Activated naive CD8-positive, alpha-beta T cell (primary cell): ENCODE measurements around the gene ATP2C2.
"Not testable (repeated sequence)": the region's sequence is repeated elsewhere in the genome, so short reads cannot be mapped to it uniquely, and the experiment has no call there.

Experiments used
- H3K27ac Mint-ChIP-seq: one replicate; pipeline ENCODE4 v1.8.0; 2021; ENCODE audit warnings: mixed read lengths
- H3K27me3 Mint-ChIP-seq: one replicate; pipeline ENCODE4 v1.8.0; 2021; ENCODE audit warnings: mixed read lengths
- H3K36me3 Mint-ChIP-seq: one replicate; pipeline ENCODE4 v1.8.0; 2021; ENCODE audit warnings: mixed read lengths
- H3K4me1 Mint-ChIP-seq: one replicate; pipeline ENCODE4 v1.8.0; 2021; ENCODE audit warnings: low read depth, mixed read lengths
- H3K4me3 Mint-ChIP-seq: one replicate; pipeline ENCODE4 v1.8.0; 2021; ENCODE audit warnings: mild to moderate bottlenecking, mixed read lengths
- H3K9me3 Mint-ChIP-seq: one replicate; pipeline ENCODE4 v1.8.0; 2021; ENCODE audit warnings: low read depth, mixed read lengths

Gene ATP2C2

GRCh38 chr16:84332975-84333684 lies 35.2 kb upstream of the ATP2C2 start:
- Mint-ChIP-seq H3K27ac (no peak overlapping the region), H3K4me1 (no peaks in the 10 kb centered on the region), H3K27me3 (no peaks in the 10 kb centered on the region), H3K36me3 (peaks cover 2% of the 10 kb centered on the region), H3K9me3 (peaks cover 16% of the 10 kb centered on the region), H3K4me3 (no peak overlapping the region)

- no peaks in the 10 kb centered on the region for H3K4me1 Mint-ChIP-seq
- H3K9me3 Mint-ChIP-seq: peaks cover 16% of the 10 kb centered on the region
- no peak overlapping the region for H3K27ac Mint-ChIP-seq
- H3K4me3 Mint-ChIP-seq: no peak overlapping the region
- H3K36me3 Mint-ChIP-seq: peaks cover 2% of the 10 kb centered on the region
- H3K27me3 Mint-ChIP-seq: no peaks in the 10 kb centered on the region
Measured at GRCh38 chr16:84334058-84334457, 34.3 kb upstream of the ATP2C2 start.

- Mint-ChIP-seq H3K4me1 (no peaks in the 10 kb centered on the region), H3K9me3 (peaks cover 16% of the 10 kb centered on the region), H3K4me3 (no peak overlapping the region), H3K27me3 (no peaks in the 10 kb centered on the region), H3K36me3 (peaks cover 2% of the 10 kb centered on the region), H3K27ac (no peak overlapping the region)
Measured at GRCh38 chr16:84334482-84334881, 33.9 kb upstream of the ATP2C2 start.

GRCh38 chr16:84337236-84337635 lies 31.1 kb upstream of the ATP2C2 start:
- peaks cover 16% of the 10 kb centered on the region for H3K9me3 Mint-ChIP-seq
- H3K4me3 Mint-ChIP-seq, H3K36me3 Mint-ChIP-seq, H3K4me1 Mint-ChIP-seq, H3K27me3 Mint-ChIP-seq, H3K27ac Mint-ChIP-seq: not testable (repeated sequence)

DNA sequence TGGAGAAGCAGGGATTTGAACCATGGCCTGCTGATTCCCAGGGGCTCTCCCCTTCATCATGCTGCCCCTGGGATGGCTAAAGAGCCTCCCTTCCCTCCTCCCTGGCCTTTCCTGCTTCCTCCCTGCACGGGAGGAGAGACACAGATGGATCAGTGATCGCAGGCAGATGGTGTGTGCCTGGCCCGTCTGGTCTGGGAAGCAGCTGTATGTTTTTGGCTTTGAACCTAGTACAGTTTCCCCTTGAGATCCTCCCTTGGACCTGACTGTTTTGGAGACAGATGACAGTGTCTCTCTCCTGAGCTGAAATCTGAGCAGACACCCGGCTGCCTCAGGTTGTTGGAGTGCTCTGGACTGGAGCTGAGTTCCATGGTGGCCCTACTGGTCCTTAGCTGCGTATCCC lies 29.0 kb upstream of the ATP2C2 start:
- Mint-ChIP-seq H3K4me1 (no peaks in the 10 kb centered on the region), H3K4me3 (no peak overlapping the region), H3K27ac (no peak overlapping the region), H3K27me3 (no peaks in the 10 kb centered on the region), H3K9me3 (peaks cover 16% of the 10 kb centered on the region), H3K36me3 (peaks cover 2% of the 10 kb centered on the region)

- Mint-ChIP-seq H3K4me1 (no peaks in the 10 kb centered on the region), H3K27ac (no peak overlapping the region), H3K4me3 (no peak overlapping the region), H3K36me3 (peaks cover 2% of the 10 kb centered on the region), H3K9me3 (peaks cover 16% of the 10 kb centered on the region), H3K27me3 (no peaks in the 10 kb centered on the region)
Measured at GRCh38 chr16:84339766-84340165, 28.6 kb upstream of the ATP2C2 start.

DNA sequence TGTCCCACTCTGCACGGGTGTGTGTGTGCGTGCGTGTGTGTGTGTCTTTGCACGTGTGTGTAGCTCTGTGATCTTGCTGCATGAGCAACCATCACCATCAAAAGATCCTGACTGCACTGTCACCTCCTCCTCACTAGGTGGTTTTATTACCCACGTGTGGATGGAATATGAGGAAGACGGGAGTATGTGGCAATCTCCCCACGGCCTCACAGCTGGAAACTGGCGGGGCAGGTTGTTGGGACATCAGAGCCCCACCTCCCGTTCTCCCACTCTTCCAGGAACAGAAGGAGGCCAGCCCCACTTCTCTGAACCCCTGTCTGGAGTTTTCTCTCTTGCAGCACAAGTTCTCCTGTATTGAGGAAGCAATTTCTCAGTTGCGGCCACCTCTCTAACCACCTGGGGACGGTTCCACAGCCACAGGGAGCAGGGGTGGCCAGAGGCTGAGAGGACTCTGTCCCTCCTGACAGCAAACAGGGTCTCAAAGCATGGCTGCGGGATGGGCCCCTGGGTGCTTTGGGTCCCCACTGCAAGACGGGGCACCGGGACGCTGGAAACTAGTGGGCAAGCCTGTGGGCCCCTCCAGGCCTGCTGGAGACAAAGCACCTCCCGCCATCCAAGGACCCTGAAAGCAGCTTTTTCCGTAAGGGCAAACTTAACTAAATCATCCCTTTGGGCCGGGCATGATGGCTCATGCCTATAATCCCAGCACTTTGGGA lies 27.9 kb upstream of the ATP2C2 start:
- no peak overlapping the region for H3K4me3 Mint-ChIP-seq
- H3K36me3 Mint-ChIP-seq: peaks cover 2% of the 10 kb centered on the region
- no peak overlapping the region for H3K27ac Mint-ChIP-seq
- H3K27me3 Mint-ChIP-seq: no peaks in the 10 kb centered on the region
- H3K4me1 Mint-ChIP-seq: no peaks in the 10 kb centered on the region
- peaks cover 13% of the 10 kb centered on the region for H3K9me3 Mint-ChIP-seq

DNA sequence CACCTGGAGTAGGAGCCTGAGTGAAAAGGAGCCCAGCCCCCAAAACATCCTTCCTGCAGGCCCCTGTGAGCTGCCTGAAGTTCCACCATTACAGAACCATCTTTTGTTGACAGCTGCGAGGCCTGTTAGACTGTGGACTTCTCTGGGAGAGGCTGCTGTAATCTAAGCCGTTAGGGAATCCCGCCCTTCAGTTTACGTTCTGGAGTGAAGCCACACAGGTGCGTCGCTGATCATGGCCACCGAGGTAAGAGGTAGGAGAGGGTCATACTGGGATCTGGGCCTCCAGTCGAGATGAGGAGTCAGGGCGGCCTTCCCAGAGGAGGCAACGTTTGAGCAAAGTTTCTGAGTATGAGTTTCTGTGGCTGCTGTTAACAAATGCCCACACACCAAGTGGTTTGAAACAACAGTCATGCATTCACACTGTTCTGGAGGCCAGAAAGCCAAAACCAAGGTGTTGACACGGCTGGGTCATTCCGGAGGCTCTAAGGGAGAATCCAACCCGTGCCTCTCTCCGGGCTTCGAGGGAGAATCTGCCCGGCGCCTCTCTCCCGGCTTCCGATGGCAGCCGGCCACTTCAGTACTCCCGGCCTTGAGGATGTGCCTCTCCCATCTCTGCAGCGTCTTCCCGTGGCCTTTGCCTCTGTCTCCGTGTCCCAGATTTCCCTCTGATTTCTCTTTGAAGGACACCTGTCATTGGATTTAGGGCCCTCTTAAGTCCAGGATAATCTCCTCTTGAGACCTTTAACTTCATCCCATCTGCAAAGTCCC lies 26.6 kb upstream of the ATP2C2 start:
- no peak overlapping the region for H3K4me3 Mint-ChIP-seq
- no peaks in the 10 kb centered on the region for H3K4me1 Mint-ChIP-seq
- peaks cover under 1% of the 10 kb centered on the region for H3K27me3 Mint-ChIP-seq
- H3K27ac Mint-ChIP-seq: no peak overlapping the region
- peaks cover 2% of the 10 kb centered on the region for H3K36me3 Mint-ChIP-seq
- peaks cover 8% of the 10 kb centered on the region for H3K9me3 Mint-ChIP-seq

DNA sequence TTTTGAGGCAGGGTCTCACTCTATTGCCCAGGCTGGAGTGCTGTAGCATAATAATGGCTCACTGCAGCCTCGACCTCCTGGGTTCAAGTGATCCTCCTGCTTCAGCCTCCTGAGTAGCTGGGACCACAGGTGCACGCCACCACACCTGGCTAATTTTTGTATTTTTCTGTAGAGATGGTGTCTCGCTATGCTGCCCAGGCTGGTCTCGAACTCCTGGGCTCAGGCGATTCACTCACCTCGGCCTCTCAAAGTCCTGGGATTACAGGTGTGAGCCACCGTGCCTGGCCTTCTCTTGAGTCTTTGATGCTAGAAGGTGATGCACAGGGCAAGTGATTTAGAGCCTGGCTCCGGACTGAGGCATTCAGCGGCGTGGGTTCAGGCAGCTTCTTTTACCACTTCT lies 24.5 kb upstream of the ATP2C2 start:
- not testable (repeated sequence) for H3K4me3 Mint-ChIP-seq, H3K27ac Mint-ChIP-seq, H3K9me3 Mint-ChIP-seq, H3K36me3 Mint-ChIP-seq, H3K27me3 Mint-ChIP-seq, H3K4me1 Mint-ChIP-seq

- Mint-ChIP-seq H3K27ac (no peak overlapping the region), H3K36me3 (no peaks in the 10 kb centered on the region), H3K27me3 (peaks cover 2% of the 10 kb centered on the region), H3K4me3 (no peak overlapping the region), H3K9me3 (no peaks in the 10 kb centered on the region), H3K4me1 (no peaks in the 10 kb centered on the region)
Measured at GRCh38 chr16:84344781-84345180, 23.6 kb upstream of the ATP2C2 start.

GRCh38 chr16:84347161-84347560 lies 21.2 kb upstream of the ATP2C2 start:
- Mint-ChIP-seq H3K27ac (no peak overlapping the region), H3K27me3 (peaks cover 2% of the 10 kb centered on the region), H3K36me3 (no peaks in the 10 kb centered on the region), H3K4me3 (no peak overlapping the region), H3K9me3 (no peaks in the 10 kb centered on the region), H3K4me1 (no peaks in the 10 kb centered on the region)

DNA sequence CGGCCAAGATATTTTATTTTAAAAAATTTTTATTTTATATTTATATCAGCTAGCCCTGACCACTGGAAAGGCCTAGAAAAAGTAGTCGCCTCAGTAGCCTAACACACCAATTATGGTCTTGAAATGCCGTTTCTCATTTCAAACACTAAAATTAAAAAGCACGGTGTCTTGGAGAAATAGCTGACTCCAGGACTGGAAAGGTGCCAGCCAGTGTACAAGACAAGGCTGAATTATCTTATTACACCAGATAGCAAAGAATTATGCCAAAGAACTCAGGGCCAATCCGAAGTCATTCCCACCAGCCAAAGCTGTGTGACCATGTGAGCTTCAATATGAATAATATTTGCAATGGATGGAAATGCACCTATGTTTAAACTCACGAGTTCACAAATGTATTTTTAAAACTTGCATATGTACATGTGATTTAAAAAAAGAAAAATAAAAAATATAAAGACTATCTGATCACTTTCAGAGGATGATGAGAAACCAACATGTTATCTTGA lies 19.9 kb upstream of the ATP2C2 start:
- no peak overlapping the region for H3K4me3 Mint-ChIP-seq
- peaks cover 2% of the 10 kb centered on the region for H3K27me3 Mint-ChIP-seq
- no peak overlapping the region for H3K27ac Mint-ChIP-seq
- H3K9me3 Mint-ChIP-seq: no peaks in the 10 kb centered on the region
- no peaks in the 10 kb centered on the region for H3K36me3 Mint-ChIP-seq
- H3K4me1 Mint-ChIP-seq: no peaks in the 10 kb centered on the region

DNA sequence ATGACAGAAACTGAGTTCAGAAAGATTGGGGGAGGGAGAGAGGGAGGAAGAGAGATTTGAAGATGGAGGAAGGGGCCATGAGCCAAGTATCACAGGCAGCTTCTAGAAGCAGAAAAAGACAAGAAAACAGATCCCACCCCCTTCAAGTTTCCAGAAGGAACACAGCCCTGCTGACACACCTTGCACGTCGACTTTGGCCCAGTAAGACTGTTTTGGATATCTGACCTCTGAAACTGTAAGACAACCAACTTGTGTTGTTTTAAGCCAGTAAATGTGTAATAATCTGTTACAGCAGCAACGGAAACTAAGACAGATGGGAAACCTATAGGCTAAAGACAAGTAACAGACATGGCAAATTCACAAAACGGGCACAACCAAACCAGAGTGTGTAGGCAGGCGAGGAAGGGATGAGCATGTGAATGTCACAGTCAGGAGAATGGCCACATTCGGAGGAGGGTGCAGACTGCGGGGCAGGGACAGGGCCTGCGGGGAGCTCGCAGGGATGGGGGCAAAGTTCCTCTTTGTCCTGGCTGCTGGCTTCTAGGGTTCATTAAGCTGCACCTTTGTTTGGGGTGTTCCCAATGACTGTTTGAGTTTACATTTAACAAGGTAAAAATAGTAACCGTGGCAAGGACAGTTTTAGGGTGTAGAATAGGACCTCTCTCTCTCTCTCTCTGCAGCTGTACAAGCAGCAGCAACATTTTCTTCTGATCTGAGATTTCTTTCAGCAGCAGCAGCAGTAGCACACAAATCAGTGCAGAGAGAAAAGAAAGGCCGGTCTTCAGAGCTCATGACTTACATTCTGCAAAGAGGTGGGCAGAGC lies 18.3 kb upstream of the ATP2C2 start:
- H3K4me1 Mint-ChIP-seq: no peaks in the 10 kb centered on the region
- no peak overlapping the region for H3K27ac Mint-ChIP-seq
- no peaks in the 10 kb centered on the region for H3K9me3 Mint-ChIP-seq
- H3K36me3 Mint-ChIP-seq: no peaks in the 10 kb centered on the region
- H3K27me3 Mint-ChIP-seq: peaks cover 2% of the 10 kb centered on the region
- H3K4me3 Mint-ChIP-seq: no peak overlapping the region

GRCh38 chr16:84350685-84351400 lies 17.5 kb upstream of the ATP2C2 start:
- Mint-ChIP-seq H3K27me3 (peaks cover 2% of the 10 kb centered on the region), H3K27ac (no peak overlapping the region), H3K9me3 (no peaks in the 10 kb centered on the region), H3K4me3 (no peak overlapping the region), H3K36me3 (no peaks in the 10 kb centered on the region), H3K4me1 (no peaks in the 10 kb centered on the region)
